ENCODE data around the gene MAML3.

The MAML3 gene

GRCh38 chr4:140163029-140163810 lies 9.2 kb upstream of the MAML3 start:
- TF ChIP-seq TAF1 (IDR thresholded peaks at IDR 0.05; ENCODE audit: borderline replicate concordance, insufficient read depth, low read length) (no peak), POLR2AphosphoS5 (IDR thresholded peaks at IDR 0.05; ENCODE audit: low read depth, low read length) (peak; percentile 23; the same call in 1 of the 2 replicates), REST (IDR thresholded peaks at IDR 0.05; ENCODE audit: insufficient read depth in 1 of 2, low read depth in 2 of 2, low read length in 2 of 2) (0 out of 4 replicates have a peak, but pooled peaks of 1 of the 2 experiments have one; percentile 47), SIN3A (IDR thresholded peaks at IDR 0.05; ENCODE audit: borderline replicate concordance, insufficient read depth, low read length) (0 out of 2 replicates have a peak, but pooled peaks have one; percentile 25), FOXP2 (optimal IDR thresholded peaks at IDR 0.05; ENCODE audit: borderline replicate concordance, extremely low read depth, extremely low read length, insufficient read depth) (no peak)

- TF ChIP-seq REST (IDR thresholded peaks at IDR 0.05; ENCODE audit: insufficient read depth in 1 of 2, low read depth in 2 of 2, low read length in 2 of 2) (no peak), SIN3A (IDR thresholded peaks at IDR 0.05; ENCODE audit: borderline replicate concordance, insufficient read depth, low read length) (no peak), FOXP2 (optimal IDR thresholded peaks at IDR 0.05; ENCODE audit: borderline replicate concordance, extremely low read depth, extremely low read length, insufficient read depth) (no peak), POLR2AphosphoS5 (IDR thresholded peaks at IDR 0.05; ENCODE audit: low read depth, low read length) (no peak), TAF1 (IDR thresholded peaks at IDR 0.05; ENCODE audit: borderline replicate concordance, insufficient read depth, low read length) (no peak)
These were observed 8.6 kb upstream of the MAML3 start for GRCh38 chr4:140162596-140162995.

- no peak for TF ChIP-seq POLR2AphosphoS5 (IDR thresholded peaks at IDR 0.05; ENCODE audit: low read depth, low read length)
- TF ChIP-seq FOXP2 (optimal IDR thresholded peaks at IDR 0.05; ENCODE audit: borderline replicate concordance, extremely low read depth, extremely low read length, insufficient read depth), result no peak
- no peak for TF ChIP-seq TAF1 (IDR thresholded peaks at IDR 0.05; ENCODE audit: borderline replicate concordance, insufficient read depth, low read length)
- TF ChIP-seq REST (IDR thresholded peaks at IDR 0.05; ENCODE audit: insufficient read depth in 1 of 2, low read depth in 2 of 2, low read length in 2 of 2), result no peak
- no peak for TF ChIP-seq SIN3A (IDR thresholded peaks at IDR 0.05; ENCODE audit: borderline replicate concordance, insufficient read depth, low read length)
These were observed 4.5 kb upstream of the MAML3 start for GRCh38 chr4:140158365-140159030.

GRCh38 chr4:140157341-140157740 lies 3.4 kb upstream of the MAML3 start:
- no peak for TF ChIP-seq POLR2AphosphoS5 (IDR thresholded peaks at IDR 0.05; ENCODE audit: low read depth, low read length)
- TF ChIP-seq SIN3A (IDR thresholded peaks at IDR 0.05; ENCODE audit: borderline replicate concordance, insufficient read depth, low read length), result no peak
- TF ChIP-seq TAF1 (IDR thresholded peaks at IDR 0.05; ENCODE audit: borderline replicate concordance, insufficient read depth, low read length), result no peak
- no peak for TF ChIP-seq FOXP2 (optimal IDR thresholded peaks at IDR 0.05; ENCODE audit: borderline replicate concordance, extremely low read depth, extremely low read length, insufficient read depth)
- TF ChIP-seq REST (IDR thresholded peaks at IDR 0.05; ENCODE audit: insufficient read depth in 1 of 2, low read depth in 2 of 2, low read length in 2 of 2), result no peak
